Heart left ventricle (tissue), 16 donors: ENCODE measurements around the gene METTL17. TPM values are rescaled to one million over a fixed set of nuclear protein-coding genes. Genes with fewer than 3 reads are reported as not detected.

Experiments
- ATAC-seq, 4 donors: fragments of 200-7000 bp; cut with Tn5 transposase; one replicate each; pipeline ENCODE4 v1.9.1; 2020 to 2022; ENCODE audit warnings: moderate library complexity in 4 of 4, mild to moderate bottlenecking in 3 of 4, moderate number of reproducible peaks in 1 of 4
- DNase-seq, 5 donors: peaks; one replicate each; pipeline ENCODE4 v3.0.0-alpha.2; 2020
- H3K27ac ChIP-seq, 12 donors: fragments of 200-600 bp; sonication (generic) in 4 of 12; one replicate each; pipeline versions ENCODE4 v1.5.0 to v1.8.0; 2016 to 2022; ENCODE audit warnings: mild to moderate bottlenecking in 2 of 12
- H3K27me3 ChIP-seq, 9 donors: fragments of 200-600 bp; sonication (generic) in 2 of 9; one replicate each; pipeline versions ENCODE4 v1.5.1 to v1.8.0; 2016 to 2022; ENCODE audit warnings: mild to moderate bottlenecking in 3 of 9
- H3K36me3 ChIP-seq, 9 donors: fragments of 200-600 bp; sonication (generic) in 2 of 9; one replicate each; pipeline versions ENCODE4 v1.5.0 to v1.8.0; 2018 to 2022; ENCODE audit warnings: mild to moderate bottlenecking in 2 of 9
- H3K4me1 ChIP-seq, 12 donors: fragments of 200-600 bp; sonication (generic) in 4 of 12; one replicate each; pipeline versions ENCODE4 v1.5.0 to v1.8.0; 2016 to 2022; ENCODE audit warnings: mild to moderate bottlenecking in 3 of 12
- H3K4me3 ChIP-seq, 12 donors: fragments of 200-600 bp; sonication (generic) in 4 of 12; one replicate each; pipeline versions ENCODE4 v1.5.0 to v1.8.0; 2017 to 2022; ENCODE audit warnings: mild to moderate bottlenecking in 9 of 12, moderate library complexity in 4 of 12
- H3K9me3 ChIP-seq, 12 donors: fragments of 200-600 bp; sonication (generic) in 4 of 12; one replicate each; pipeline versions ENCODE4 v1.5.0 to v1.8.0; 2016 to 2022; ENCODE audit warnings: mild to moderate bottlenecking in 1 of 12
- POLR2A ChIP-seq, 2 donors: fragments of 450-650 bp; IDR thresholded peaks; one replicate each; pipeline ENCODE4 v1.6.1; 2017; ENCODE audit warnings: antibody characterized with exemption in 2 of 2, mild to moderate bottlenecking in 2 of 2, moderate library complexity in 2 of 2
- WGBS, 4 donors: extraction: QIAGEN DNeasy Blood & Tissue Kit in 2 of 4; methylation state at CpG; one replicate each; pipeline versions ENCODE4 v1.1.5 to v1.1.7; 2013 to 2018; 5-methylcytosine and 5-hydroxymethylcytosine counted together
- intact Hi-C, 10 donors: fragments of 100-400 bp; cut with DNase I; formaldehyde crosslinking; loops; one replicate each; pipeline versions ENCODE4 v1.11.1 to v1.14.2; 2022
- polyA plus RNA-seq, 2 donors: library from polyadenylated mRNA; stranded (reverse); fragments of 200-250 nt; gene quantifications; one replicate each; pipeline ENCODE4 v1.2.3, GENCODE V29; 2013
- total RNA-seq, 9 donors: library from RNA; depleted of rRNA in 2 of 9; stranded (reverse); fragments of >200 nt in 2 of 9; fragmentation: NEBNext Ultra II Directional in 3 of 9; extraction: Animal tissue kit (Norgen Biotek cat#: 25700) in 3 of 9; gene quantifications; one replicate each; pipeline versions ENCODE4 v1.1.0 to v1.2.4, GENCODE V29; 2016 to 2023
- TF ChIP-seq, protein P1 (sequence below), 12 donors: fragments of 200-600 bp; sonication (generic) in 4 of 12; IDR thresholded peaks; one replicate each; pipeline versions ENCODE4 v1.5.0 to v1.8.0; 2018 to 2022; ENCODE audit warnings: antibody characterized with exemption in 12 of 12, mild to moderate bottlenecking in 5 of 12
- donor health status: ischemic (EF 13 %, LVEDD 7.1; RV severe dilation, severe dysfunction).
- donor health status: healthy with polysubstance abuse.
- donor health status: DM: no; HTN: yes; CAD: no.
- donor health status: DM: no; HTN: no; CAD: no.
- donor health status: ischemic (EF 25% LVEDD 6.9; RV normal size, moderate dysfunction).
- donor health status: ischemic (EF 25% LVEDD 5.7; RV mildly dilated, moderate dysfunction).
- donor health status: healthy.
- donor health status: DM: yes; HTN: yes; CAD: no.
- donor health status: ischemic (EF 35%, LVEDD 5.7; RV mildly dilated, moderate dysfunction).
- donor health status: nonischemic (EF 11% LVEDD 7.7; RV severe dilation, severe dysfunction).
- donor health status: DM: yes; HTN: yes; CAD: no.
- donor health status: PGD.
- donor health status: ischemic (EF 29% LVEDD 5.4; RV normal size, mild dysfunction).
- donor health status: nonischemic (EF 23%, LVEDD 6.1; RV moderate dilation, normal function).

METTL17 gene
- total and polyA plus RNA-seq, 11 donors: 31.3 to 59.5 (median 44.7) TPM

DNA sequence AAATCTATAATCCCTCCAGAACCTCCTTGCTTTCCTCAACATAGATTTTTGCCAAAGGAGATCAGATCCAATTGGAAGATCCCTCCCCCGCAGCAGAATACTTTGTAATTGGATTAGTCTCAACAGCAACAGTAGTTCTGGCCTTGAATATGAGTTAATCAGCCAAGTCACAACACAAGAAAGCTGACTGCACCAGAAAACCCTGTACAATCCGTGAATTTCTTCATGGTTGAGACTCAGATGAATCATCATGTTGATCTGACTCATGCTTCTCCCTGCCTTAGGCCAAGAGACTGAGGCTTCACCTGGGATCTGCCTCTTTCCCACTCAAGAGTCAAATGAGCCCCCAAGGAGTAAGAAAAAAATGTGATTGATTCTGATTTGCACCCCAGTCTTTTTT is 3.0 kb upstream of the METTL17 start:
- Histone ChIP-seq H3K27ac (peak overlapping the region in 4 of 12 donors; percentile 6 to 66 (median 26)), H3K4me1 (peaks cover 3 to 45% (median 21%) of the 10 kb centered on the region in 12 donors), H3K27me3 (no peaks in the 10 kb centered on the region), H3K36me3 (peaks cover 0 to 8% (median 0%) of the 10 kb centered on the region in 9 donors), H3K9me3 (no peaks in the 10 kb centered on the region), H3K4me3 (no peak overlapping the region)
- ATAC-seq (peak in 3 of 4 donors; percentile 33 to 52 (median 43)), DNase-seq (peak in 2 of 5 donors; percentile 10 to 33)
- TF ChIP-seq, protein P1, sequence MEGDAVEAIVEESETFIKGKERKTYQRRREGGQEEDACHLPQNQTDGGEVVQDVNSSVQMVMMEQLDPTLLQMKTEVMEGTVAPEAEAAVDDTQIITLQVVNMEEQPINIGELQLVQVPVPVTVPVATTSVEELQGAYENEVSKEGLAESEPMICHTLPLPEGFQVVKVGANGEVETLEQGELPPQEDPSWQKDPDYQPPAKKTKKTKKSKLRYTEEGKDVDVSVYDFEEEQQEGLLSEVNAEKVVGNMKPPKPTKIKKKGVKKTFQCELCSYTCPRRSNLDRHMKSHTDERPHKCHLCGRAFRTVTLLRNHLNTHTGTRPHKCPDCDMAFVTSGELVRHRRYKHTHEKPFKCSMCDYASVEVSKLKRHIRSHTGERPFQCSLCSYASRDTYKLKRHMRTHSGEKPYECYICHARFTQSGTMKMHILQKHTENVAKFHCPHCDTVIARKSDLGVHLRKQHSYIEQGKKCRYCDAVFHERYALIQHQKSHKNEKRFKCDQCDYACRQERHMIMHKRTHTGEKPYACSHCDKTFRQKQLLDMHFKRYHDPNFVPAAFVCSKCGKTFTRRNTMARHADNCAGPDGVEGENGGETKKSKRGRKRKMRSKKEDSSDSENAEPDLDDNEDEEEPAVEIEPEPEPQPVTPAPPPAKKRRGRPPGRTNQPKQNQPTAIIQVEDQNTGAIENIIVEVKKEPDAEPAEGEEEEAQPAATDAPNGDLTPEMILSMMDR (IDR thresholded peaks at IDR 0.05): no peak
- 57 to 62% (median 60%) methylated on average over 2 of the region's 2 CpGs for WGBS, 4 donors
- intact Hi-C loops: no loop called here

DNA sequence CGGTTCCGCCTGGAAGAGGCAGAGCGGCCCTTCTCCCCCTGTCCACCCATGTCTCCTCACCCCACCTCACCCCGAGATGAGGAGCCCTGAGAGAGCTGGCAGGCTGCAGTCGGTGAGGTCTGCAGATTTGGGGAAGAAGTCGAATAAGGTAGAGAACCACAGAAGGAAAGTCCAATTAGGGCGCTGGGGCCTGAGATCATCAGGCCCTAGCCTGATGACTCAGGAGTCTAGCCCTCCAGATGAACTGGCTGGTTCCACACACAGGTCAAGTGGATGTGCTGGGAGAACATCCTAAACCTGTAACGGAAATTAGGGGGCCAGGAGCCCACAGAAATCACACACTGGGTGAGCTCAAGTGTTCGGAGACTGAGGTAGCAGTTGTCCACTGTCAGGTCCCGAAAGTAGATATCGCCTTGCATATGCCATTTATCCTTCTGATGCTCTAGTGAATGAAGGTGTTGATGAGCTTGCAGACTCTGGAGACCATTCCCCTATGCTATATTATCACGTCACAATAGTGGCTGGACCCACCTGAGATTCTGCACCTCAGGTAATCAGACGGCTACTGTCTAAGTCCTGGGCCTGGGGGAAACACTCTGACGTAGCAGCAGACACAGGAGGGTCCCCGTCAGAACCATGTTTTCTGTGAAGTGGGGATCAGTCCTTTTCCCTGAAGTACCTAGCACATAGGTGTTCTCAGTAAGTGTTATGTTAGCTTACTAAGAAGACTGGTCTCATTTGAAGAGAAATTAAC is 886 bp upstream of the METTL17 start:
- no peak for TF ChIP-seq POLR2A (IDR thresholded peaks at IDR 0.05)
- TF ChIP-seq, protein P1 (IDR thresholded peaks at IDR 0.05): no peak
- peaks cover 0 to 29% (median 21%) of the 10 kb centered on the region in 9 donors for H3K36me3 ChIP-seq
- no peaks in the 10 kb centered on the region for H3K9me3 ChIP-seq
- DNase-seq (no peak), ATAC-seq (no peak)
- intact Hi-C loops: no loop called here
- peak overlapping the region in 11 of 12 donors; percentile 71 to 97 (median 85) for H3K4me3 ChIP-seq
- H3K4me1 ChIP-seq: peaks cover 3 to 47% (median 22%) of the 10 kb centered on the region in 12 donors
- peak overlapping the region; percentile 73 to 91 (median 81) for H3K27ac ChIP-seq
- H3K27me3 ChIP-seq: no peaks in the 10 kb centered on the region
- 87 to 91% (median 90%) methylated on average over 12 to 15 of the region's 15 CpGs for WGBS, 4 donors

DNA sequence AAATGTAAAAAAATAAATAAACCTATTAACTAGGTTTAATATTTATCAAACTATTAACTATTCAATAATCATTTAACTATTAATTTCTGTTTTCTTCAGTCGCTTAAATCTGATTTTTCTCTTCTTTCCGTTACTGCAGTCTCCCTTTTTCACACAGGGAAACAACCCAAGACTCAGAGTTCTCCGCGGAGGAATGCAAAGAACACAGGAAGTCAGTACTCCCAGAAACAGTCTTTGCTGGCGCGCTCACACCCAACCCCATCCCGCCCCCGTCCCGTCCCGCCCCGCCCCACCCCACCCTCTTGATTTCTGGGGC is 351 bp upstream of the METTL17 start:
- H3K27ac ChIP-seq: peak overlapping the region; percentile 73 to 91 (median 81)
- H3K4me1 ChIP-seq: peaks cover 3 to 47% (median 22%) of the 10 kb centered on the region in 12 donors
- no peaks in the 10 kb centered on the region for H3K9me3 ChIP-seq
- H3K36me3 ChIP-seq: peaks cover 0 to 35% (median 26%) of the 10 kb centered on the region in 9 donors
- H3K27me3 ChIP-seq: no peaks in the 10 kb centered on the region
- no peak for DNase-seq
- no peak for TF ChIP-seq POLR2A (IDR thresholded peaks at IDR 0.05)
- TF ChIP-seq, protein P1 (IDR thresholded peaks at IDR 0.05): no peak
- H3K4me3 ChIP-seq: peak overlapping the region in 11 of 12 donors; percentile 71 to 97 (median 85)
- no peak for ATAC-seq
- WGBS, 4 donors: 0 to 2% (median 1%) methylated on average over 11 of the region's 11 CpGs
- intact Hi-C loops: no loop called here

DNA sequence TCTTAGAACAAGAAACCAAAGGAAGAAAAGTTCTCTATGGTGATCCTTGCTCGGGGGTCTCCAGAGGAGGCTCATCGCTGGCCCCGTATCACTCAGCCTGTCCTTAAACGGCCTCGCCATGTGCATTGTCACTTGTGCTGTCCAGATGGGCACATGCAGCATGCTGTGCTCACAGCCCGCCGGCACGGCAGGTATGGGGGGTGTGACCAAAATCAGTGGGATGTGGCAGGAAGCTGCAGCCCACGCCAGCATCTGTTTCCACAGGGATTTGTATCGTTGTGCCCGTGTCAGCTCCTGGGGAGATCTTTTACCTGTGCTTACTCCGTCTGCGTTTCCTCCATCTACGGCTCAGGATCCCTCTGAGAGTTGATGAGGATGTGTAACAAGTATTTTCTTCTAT is 6.7 kb downstream of the METTL17 start:
- peaks cover 0 to 9% (median 3%) of the 10 kb centered on the region in 12 donors for H3K4me1 ChIP-seq
- no peak overlapping the region for H3K4me3 ChIP-seq
- intact Hi-C loops: no loop called here
- peaks cover 0 to 65% (median 58%) of the 10 kb centered on the region in 9 donors for H3K36me3 ChIP-seq
- H3K9me3 ChIP-seq: no peaks in the 10 kb centered on the region
- no peak overlapping the region for H3K27ac ChIP-seq
- TF ChIP-seq, protein P1 (IDR thresholded peaks at IDR 0.05): no peak
- no peak for TF ChIP-seq POLR2A (IDR thresholded peaks at IDR 0.05)
- 84 to 86% (median 84%) methylated on average over 12 to 14 of the region's 14 CpGs for WGBS, 4 donors
- H3K27me3 ChIP-seq: no peaks in the 10 kb centered on the region
- ATAC-seq: no peak
- no peak for DNase-seq
